ENCODE results near the gene BMPR1B. TPM values are rescaled to one million over a fixed set of nuclear protein-coding genes. Genes with fewer than 3 reads are reported as not detected.

Gene BMPR1B
- total RNA-seq: not detected in 2 replicates

DNA sequence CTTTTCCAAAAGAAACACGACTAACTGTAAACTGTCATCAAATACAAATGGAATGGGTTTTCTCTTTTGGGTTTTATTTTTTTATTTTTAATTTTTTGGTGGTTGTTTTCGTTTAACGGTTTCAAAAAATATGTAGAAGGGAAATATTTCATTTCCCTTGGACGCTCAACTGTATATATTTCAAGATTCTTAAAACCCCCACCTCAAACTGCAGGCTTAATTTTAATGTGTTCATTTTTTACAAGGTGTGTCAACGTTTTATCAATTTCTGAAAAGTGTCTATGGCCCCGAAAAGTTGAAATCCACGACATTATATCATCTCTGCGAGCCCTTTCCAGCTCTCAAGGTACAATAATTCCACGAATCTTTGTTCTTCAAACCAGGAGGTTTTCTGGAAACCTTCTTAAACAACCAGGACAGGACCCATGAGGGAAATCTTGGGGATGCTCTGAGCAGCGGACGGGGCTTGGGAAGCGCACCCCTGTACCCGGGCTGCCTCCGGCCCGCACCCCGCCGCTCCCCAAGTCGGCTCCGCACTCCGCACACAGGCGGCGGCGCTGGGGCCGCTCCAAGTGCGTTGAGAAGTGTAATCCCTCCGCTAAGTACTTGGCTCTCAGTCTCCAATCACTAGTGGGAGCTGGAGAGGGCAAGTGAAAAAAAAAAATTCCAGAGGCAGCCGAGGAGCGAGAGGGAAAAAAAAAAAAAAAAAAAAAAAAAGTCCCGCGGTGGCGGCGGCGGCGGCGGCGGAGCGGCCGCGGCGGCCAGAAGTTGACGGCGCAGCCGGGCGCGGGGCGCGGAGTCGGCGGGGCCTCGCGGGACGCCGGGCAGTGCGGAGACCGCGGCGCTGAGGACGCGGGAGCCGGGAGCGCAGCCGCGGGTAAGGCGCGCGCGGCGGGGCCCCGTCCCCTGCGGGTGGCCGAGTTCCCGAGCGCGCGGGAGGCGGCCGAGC, at the start of gene BMPR1B:
BMPR1B (plus strand) TSS at position 764 of the 949 bp plus-strand sequence. CDS start 346,470 bp downstream, outside the sequence.
- no peaks in the 10 kb centered on the region for H3K36me3 Mint-ChIP-seq (ENCODE audit: low read depth)
- TF ChIP-seq, protein P1, sequence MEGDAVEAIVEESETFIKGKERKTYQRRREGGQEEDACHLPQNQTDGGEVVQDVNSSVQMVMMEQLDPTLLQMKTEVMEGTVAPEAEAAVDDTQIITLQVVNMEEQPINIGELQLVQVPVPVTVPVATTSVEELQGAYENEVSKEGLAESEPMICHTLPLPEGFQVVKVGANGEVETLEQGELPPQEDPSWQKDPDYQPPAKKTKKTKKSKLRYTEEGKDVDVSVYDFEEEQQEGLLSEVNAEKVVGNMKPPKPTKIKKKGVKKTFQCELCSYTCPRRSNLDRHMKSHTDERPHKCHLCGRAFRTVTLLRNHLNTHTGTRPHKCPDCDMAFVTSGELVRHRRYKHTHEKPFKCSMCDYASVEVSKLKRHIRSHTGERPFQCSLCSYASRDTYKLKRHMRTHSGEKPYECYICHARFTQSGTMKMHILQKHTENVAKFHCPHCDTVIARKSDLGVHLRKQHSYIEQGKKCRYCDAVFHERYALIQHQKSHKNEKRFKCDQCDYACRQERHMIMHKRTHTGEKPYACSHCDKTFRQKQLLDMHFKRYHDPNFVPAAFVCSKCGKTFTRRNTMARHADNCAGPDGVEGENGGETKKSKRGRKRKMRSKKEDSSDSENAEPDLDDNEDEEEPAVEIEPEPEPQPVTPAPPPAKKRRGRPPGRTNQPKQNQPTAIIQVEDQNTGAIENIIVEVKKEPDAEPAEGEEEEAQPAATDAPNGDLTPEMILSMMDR (IDR thresholded peaks at IDR 0.05): no peak
- POLR2A ChIA-PET: no interaction called here
- CTCF ChIA-PET: no interaction called here
- H3K27me3 Mint-ChIP-seq: peaks cover 57% of the 10 kb centered on the region
- peaks cover 11% of the 10 kb centered on the region for H3K4me1 Mint-ChIP-seq
- DNase-seq (no peak), ATAC-seq (ENCODE audit: low read depth) (no peak)
- no peak within 1 kb of the TSS for H3K27ac Mint-ChIP-seq
- intact Hi-C loops (cut with micrococcal nuclease): no loop called here
- no peaks in the 10 kb centered on the region for H3K9me3 Mint-ChIP-seq
- H3K4me3 Mint-ChIP-seq: peak within 1 kb of the TSS; percentile 44

DNA sequence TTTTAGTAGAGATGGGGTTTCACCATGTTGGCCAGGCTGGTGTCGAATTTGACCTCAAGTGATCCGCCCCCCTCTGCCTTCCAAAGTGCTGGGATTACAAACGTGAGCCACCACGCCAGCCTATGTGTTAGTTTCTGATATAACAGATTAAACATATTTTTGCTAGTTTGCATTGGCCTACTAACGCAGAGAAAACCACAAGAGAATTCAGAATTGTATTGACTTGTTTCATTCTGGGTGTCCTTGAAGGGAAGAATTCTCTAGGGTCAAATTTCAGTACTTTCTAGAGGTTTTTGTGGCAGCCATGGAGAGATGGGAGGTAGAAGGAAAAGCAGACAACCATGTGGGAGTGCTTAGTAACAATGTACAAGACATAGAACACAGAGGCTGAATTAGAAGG, 46.1 kb upstream of the BMPR1B start:
- intact Hi-C loops (cut with micrococcal nuclease): no loop called here

GRCh38 chr4:94714365-94715160, 43.2 kb upstream of the BMPR1B start:
- CTCF ChIA-PET: no interaction called here
- no peak overlapping the region for H3K27ac Mint-ChIP-seq

More for the DNA sequence above, 46.1 kb upstream of the BMPR1B start:
- CTCF ChIA-PET: no interaction called here
- Mint-ChIP-seq H3K27ac (no peak overlapping the region), H3K36me3 (ENCODE audit: low read depth) (no peaks in the 10 kb centered on the region), H3K27me3 (peaks cover 3% of the 10 kb centered on the region), H3K4me3 (no peak overlapping the region), H3K4me1 (no peaks in the 10 kb centered on the region), H3K9me3 (no peaks in the 10 kb centered on the region)
- TF ChIP-seq, protein P1 (IDR thresholded peaks at IDR 0.05): no peak
- DNase-seq (no peak), ATAC-seq (ENCODE audit: low read depth) (no peak)
- POLR2A ChIA-PET: no interaction called here

DNA sequence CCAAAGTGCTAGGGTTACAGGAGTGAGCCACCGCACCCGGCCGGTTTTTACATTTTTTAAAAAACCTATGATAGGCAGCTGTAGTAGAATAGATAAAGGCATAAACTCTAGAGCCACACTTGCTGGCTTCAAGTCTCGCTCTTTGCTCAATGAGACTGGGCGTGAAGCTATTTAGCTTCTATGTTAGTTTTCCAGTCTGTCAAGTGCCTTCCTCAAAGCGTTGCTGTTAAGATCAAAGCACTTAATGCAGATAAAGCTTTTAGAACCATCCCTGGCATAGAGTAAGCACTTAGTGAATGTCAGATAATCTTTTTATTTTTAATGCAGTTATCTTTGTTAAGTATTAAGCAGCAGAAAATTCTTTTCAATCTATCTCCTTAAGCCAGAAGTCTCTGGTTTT, 42.0 kb upstream of the BMPR1B start:
- no peaks in the 10 kb centered on the region for H3K4me1 Mint-ChIP-seq
- TF ChIP-seq, protein P1 (IDR thresholded peaks at IDR 0.05): no peak
- no peak overlapping the region for H3K27ac Mint-ChIP-seq
- intact Hi-C loops (cut with micrococcal nuclease): no loop called here
- ATAC-seq (ENCODE audit: low read depth): no peak
- H3K4me3 Mint-ChIP-seq: no peak overlapping the region
- H3K27me3 Mint-ChIP-seq: peaks cover 3% of the 10 kb centered on the region
- ChIA-PET CTCF (no interaction called here), POLR2A (no interaction called here)
- H3K36me3 Mint-ChIP-seq (ENCODE audit: low read depth): no peaks in the 10 kb centered on the region
- DNase-seq: no peak
- H3K9me3 Mint-ChIP-seq: no peaks in the 10 kb centered on the region

More at GRCh38 chr4:94714365-94715160, 43.2 kb upstream of the BMPR1B start:
- H3K4me1 Mint-ChIP-seq: no peaks in the 10 kb centered on the region
- no peaks in the 10 kb centered on the region for H3K9me3 Mint-ChIP-seq
- ATAC-seq (ENCODE audit: low read depth) (no peak), DNase-seq (no peak)
- H3K4me3 Mint-ChIP-seq: no peak overlapping the region
- TF ChIP-seq, protein P1 (IDR thresholded peaks at IDR 0.05): no peak
- POLR2A ChIA-PET: no interaction called here
- peaks cover 3% of the 10 kb centered on the region for H3K27me3 Mint-ChIP-seq
- intact Hi-C loops (cut with micrococcal nuclease): no loop called here
- no peaks in the 10 kb centered on the region for H3K36me3 Mint-ChIP-seq (ENCODE audit: low read depth)

DNA sequence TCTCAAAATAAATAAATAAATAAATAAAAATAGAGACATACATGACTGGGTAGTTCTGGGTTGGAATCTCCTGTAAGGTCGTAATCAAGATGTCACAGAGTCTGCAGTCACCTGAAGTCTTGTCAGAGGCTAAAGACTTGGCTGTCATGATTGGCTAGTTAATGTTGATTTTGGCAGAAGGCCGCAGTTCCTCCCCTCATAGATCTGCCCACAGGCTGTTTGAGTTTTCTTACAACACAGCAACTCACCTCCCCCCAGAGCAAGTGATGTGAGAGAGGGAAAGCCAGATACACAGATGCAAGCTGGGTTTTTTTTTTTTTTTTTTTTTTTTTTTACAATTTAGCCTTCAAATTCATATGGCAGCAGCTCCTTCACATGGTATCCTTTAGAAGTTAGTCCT, 36.4 kb upstream of the BMPR1B start:
- no peak overlapping the region for H3K4me3 Mint-ChIP-seq
- DNase-seq (no peak), ATAC-seq (ENCODE audit: low read depth) (no peak)
- H3K36me3 Mint-ChIP-seq (ENCODE audit: low read depth): no peaks in the 10 kb centered on the region
- ChIA-PET POLR2A (no interaction called here), CTCF (no interaction called here)
- H3K9me3 Mint-ChIP-seq: no peaks in the 10 kb centered on the region
- no peak overlapping the region for H3K27ac Mint-ChIP-seq
- intact Hi-C loops (cut with micrococcal nuclease): no loop called here
- peaks cover 11% of the 10 kb centered on the region for H3K4me1 Mint-ChIP-seq
- peaks cover 3% of the 10 kb centered on the region for H3K27me3 Mint-ChIP-seq
- TF ChIP-seq, protein P1 (IDR thresholded peaks at IDR 0.05): no peak
